ENCODE measurements around the gene TLE4.

TLE4 gene

DNA sequence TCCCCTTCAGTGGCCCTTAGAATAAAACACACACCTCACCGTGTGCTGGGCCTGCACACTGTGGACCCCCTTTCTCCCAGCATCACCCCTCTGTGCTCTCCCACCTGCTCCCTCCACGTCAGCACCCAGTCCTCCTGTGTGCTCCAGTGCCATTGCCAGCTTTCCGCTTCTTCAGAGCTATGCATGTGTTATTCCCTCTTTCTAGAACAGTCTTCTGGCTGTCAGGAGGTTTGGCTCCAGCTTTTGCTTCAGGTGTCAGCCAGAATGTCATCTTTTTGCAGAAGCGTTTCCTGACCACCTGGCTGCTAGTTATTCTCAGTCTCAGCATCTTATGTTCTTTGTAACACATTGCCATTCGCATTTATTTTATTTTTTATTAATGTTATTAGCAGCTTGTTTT, 119.7 kb downstream of the TLE4 start:
- no peak for DNase-seq (ENCODE audit: low read depth in 2 of 2)

GRCh38 chr9:79692857-79693571, 121.2 kb downstream of the TLE4 start:
- no peak for DNase-seq (ENCODE audit: low read depth in 2 of 2)

DNA sequence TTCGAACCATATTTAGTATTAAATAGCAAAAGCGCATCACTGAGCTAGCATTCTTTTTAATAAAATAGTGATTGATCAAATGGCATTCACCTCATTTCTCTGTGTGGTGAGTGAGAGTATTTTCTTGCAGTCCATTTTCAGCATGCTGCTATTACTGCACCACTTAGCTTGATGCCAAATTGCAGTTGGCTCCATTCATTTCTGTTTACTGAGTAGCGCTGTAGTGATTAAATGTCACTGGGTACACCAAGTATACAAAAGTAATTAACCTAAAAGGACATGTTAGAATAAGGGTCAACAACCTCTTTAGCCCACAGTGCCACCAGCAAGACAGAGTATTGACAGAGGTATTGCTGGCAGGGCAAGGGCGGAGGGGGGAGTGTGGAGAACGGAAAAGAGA, 122.0 kb downstream of the TLE4 start:
- no peak for DNase-seq (ENCODE audit: low read depth in 2 of 2)

GRCh38 chr9:79694208-79694607, 122.4 kb downstream of the TLE4 start:
- no peak for DNase-seq (ENCODE audit: low read depth in 2 of 2)

GRCh38 chr9:79694676-79695400, 123.1 kb downstream of the TLE4 start:
- peak; percentile 87 for DNase-seq (ENCODE audit: low read depth in 2 of 2)

DNA sequence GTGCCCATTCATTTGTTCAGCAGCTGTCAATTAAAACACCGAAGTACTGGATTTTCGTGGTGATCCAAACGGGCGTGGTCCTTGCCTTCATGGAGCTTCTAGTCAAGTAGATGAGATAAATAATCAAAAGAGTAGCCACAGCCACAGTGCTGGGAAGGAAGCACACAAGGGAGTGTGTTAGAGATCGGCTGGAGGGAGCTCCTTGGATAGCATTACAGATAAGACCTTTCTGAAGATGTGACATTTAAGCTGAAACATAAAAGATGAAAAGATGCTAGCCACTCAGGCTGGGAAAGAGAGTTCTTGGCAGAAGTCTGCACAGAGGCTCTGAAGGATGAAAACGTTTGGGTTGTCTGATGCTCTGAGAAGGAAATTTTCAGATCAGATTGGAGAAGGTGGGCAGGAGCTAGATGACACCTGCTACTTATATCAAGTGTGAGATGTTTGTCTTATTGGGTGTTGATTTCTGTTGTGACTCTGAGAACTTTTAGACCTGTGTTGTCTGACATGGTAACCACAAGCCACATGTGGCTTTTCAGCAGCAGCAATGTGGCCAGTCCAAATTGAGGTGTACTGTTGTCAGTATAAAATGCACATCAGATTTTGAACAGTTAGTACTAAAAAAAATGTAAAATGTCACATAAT, 123.9 kb downstream of the TLE4 start:
- DNase-seq (ENCODE audit: low read depth in 2 of 2) = no peak

GRCh38 chr9:79698967-79699366, 127.2 kb downstream of the TLE4 start:
- DNase-seq (ENCODE audit: low read depth in 2 of 2) = no peak

DNA sequence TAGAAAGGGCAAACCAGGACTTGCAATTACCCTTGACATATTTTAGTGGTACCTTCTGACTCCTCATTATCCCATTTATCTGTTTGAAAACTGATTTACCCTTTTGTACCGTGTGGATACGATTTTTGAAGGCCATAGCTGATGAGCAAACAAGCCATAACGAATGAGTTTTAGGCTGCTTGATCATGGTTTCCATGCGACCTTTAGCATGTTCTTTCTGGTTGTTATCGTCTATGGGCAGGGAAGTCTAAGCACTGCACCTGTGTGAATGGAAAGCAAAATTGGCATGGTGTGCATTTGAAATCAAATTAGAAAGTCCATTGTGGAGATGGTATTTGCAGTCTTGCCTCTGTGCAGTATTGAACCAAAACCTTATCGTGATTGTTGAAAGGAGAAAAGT, 127.7 kb downstream of the TLE4 start:
- no peak for DNase-seq (ENCODE audit: low read depth in 2 of 2)

GRCh38 chr9:79700607-79701360, 129.0 kb downstream of the TLE4 start:
- DNase-seq (ENCODE audit: low read depth in 2 of 2) = no peak

- DNase-seq (ENCODE audit: low read depth in 2 of 2) = no peak
These were observed 129.9 kb downstream of the TLE4 start for GRCh38 chr9:79701651-79702050.

GRCh38 chr9:79705704-79706103, 133.9 kb downstream of the TLE4 start:
- DNase-seq (ENCODE audit: low read depth in 2 of 2) = no peak

GRCh38 chr9:79706512-79706911, 134.7 kb downstream of the TLE4 start:
- no peak for DNase-seq (ENCODE audit: low read depth in 2 of 2)

- DNase-seq (ENCODE audit: low read depth in 2 of 2) = no peak
These were observed 135.8 kb downstream of the TLE4 start for GRCh38 chr9:79707589-79707988.

DNA sequence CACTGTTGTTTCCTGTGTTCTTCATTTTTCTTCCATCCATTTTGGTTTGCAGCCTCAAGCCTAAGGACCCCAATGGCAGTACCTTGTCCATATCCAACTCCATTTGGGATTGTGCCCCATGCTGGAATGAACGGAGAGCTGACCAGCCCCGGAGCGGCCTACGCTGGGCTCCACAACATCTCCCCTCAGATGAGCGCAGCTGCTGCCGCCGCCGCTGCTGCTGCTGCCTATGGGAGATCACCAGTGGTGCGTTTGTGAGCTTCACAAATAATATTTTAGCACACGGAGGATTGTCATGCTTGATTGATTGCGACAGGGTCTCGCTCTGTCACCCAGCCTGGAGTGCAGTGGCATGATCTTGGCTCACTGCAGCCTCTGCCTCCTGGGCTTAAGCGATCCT, 136.8 kb downstream of the TLE4 start:
- no peak for DNase-seq (ENCODE audit: low read depth in 2 of 2)

DNA sequence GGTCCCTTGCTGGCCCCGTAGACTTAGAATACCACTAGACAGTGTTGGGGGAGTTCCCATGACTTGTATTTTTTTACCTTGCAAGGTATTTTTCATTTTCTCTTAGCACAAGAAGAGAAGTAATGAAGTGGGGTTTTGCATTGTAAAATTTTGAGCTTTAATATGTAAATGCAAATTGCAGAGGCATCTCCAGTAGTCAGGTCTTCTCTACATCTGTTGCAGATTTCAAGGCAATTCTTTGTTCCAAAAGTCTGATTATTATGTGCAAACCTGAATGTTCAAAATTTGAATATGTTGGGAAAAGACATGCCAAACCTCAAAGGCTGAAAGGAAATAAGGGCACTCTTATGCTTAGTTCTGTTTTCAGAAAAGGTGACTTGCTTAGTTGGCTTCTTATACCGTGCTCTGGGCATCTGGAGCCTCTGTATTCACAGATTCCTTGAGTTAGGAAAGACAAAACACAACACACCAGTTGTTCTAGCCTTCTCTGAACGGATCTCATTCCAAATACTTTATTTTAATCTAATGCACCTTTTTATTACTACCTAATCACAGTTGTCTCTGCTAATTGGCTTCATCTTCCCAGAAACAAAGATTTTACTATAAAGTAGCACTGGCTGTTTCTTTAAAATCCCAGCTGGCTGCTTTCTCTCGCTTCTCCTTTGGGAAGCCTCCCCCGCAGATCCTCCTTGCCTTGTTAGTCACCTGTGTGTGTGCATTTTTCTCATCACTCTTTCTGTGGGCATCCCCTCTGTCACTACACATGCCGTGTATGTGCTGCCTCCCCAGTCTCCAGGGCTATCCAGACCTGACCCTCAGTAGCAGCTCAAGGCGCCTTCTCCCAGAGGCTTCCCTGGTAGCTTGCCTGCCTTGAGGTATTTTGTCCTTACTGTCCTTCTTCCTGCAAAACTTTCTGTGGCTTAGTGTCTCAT, 138.2 kb downstream of the TLE4 start:
- DNase-seq (ENCODE audit: low read depth in 2 of 2) = no peak

DNA sequence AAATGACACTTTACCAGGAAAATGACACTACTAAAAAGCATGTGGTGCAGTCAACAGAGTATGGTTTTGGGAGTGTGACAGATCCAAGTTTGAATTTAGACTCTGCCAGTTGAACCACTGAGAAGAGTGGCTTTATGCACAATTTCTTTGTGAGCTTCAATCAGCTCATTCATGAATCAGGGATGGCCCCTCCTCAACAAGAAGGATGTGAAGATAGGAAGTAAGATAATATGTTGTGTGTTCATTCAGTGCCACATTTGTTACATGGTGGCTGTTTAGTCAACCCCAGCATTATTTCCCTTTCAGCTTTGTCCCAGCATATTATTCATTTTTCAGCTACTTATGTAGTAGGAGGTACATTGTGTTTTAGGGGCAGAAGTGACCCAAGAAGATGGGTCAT, 140.1 kb downstream of the TLE4 start:
- no peak for DNase-seq (ENCODE audit: low read depth in 2 of 2)

DNA sequence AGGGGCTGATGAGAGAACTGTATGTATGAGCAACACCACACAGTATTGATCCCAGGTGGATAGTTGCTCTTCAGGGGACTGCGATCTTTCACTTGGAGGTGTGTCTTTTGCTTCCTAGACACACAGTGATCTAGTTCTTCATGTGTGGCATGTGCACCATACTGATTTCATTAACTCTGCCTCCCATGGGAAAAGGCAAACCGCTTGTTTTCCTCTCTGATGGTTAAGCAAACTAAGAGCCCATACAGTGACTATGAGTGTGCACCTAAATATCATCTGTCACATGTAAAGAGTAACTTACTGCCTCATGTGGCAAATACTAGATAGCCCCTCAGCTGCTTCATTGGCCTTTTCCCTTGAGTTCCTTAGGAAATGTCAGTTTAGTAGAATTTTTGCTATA, 147.3 kb downstream of the TLE4 start:
- DNase-seq (ENCODE audit: low read depth in 2 of 2) = peak; percentile 14 to 20

- no peak for DNase-seq (ENCODE audit: low read depth in 2 of 2)
These were observed 148.2 kb downstream of the TLE4 start for GRCh38 chr9:79719989-79720388.

- no peak for DNase-seq (ENCODE audit: low read depth in 2 of 2)
These were observed 159.6 kb downstream of the TLE4 start for GRCh38 chr9:79731171-79731890.

DNA sequence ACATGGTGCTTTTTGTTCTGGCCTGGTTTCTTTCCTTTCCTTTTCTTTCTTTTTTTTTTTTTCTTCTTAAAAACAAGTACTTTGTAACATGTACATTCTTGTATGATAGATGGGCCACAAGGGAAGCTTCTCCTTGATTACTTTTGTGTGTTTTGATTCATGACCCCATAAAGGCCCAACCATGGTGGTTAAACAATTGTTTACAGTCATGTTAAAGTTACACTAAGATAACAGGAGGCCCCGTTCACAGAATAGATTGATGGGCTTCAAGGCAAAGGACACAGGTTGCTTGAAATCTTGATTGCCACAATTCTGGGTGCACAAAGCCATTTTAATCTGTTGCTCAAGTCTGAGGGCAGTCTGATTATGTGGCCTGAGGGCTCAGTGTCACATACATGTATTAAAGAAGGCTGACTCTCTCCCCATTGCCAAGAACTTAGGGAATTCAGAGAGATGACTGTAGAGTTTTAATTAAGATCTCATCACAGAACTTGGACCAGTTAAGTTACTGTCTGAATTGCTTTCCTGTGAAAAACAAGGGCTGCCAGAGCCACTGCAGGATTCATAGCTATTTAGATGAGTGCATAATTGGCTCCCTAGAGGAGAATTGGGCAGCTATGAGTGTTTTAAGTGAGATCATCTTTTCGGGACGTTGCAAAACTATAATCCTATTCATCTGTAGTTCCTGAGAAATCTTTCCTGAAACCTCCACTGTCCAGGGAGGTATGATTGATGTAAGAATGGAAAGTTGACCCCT, 163.4 kb downstream of the TLE4 start:
- no peak for DNase-seq (ENCODE audit: low read depth in 2 of 2)

Data from fibroblast of skin of left quadriceps (primary cell).